Measurements from ENCODE around the gene OLFM2. TPM values are rescaled to one million over a fixed set of nuclear protein-coding genes. Genes with fewer than 3 reads are reported as not detected.
A peak's percentile ranks its signal among the peaks of the same experiment; 100 is the strongest.

OLFM2 gene
- polyA plus RNA-seq, 1 experiment, result 4.8 TPM

DNA sequence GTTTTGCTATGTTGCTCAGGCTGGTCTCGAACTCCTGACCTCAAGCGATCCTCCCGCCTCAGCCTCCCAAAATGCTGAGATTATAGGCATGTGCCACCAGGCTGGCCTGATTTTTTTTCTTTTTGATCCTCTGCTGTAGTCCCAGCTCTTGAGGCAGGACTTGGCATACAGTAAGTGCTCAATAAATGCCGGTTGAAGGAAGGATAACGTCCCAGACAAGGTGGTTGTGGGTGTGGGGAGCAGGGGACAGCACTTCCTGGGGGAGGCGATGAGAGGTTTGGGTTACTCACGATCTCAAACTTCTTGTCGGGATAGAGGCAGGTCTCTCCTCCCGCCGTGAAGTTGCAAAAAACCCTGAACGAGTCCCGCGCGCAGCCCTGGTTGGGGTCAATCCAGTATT, 29.7 kb upstream of the OLFM2 start:
- ChIA-PET CTCF (interaction anchor here (1.5 to 2.0 kb wide), 2 partner anchors 34 to 61 kb away, joined by 5 to 14 read pairs; no protein-coding TSS in a partner anchor), POLR2A (no interaction called here)
- DNase-seq (ENCODE audit: low read depth, low spot score), result no peak
- Histone ChIP-seq H3K4me3 (ENCODE audit: low read depth, low read length) (no peak overlapping the region), H3K27me3 (ENCODE audit: control insufficient read depth, insufficient read depth, low read length) (no peaks in the 10 kb centered on the region), H3K27ac (ENCODE audit: low read depth, low read length) (no peak overlapping the region), H3K9me3 (ENCODE audit: control insufficient read depth, insufficient read depth, low read length) (no peaks in the 10 kb centered on the region)
- TF ChIP-seq, protein P1, sequence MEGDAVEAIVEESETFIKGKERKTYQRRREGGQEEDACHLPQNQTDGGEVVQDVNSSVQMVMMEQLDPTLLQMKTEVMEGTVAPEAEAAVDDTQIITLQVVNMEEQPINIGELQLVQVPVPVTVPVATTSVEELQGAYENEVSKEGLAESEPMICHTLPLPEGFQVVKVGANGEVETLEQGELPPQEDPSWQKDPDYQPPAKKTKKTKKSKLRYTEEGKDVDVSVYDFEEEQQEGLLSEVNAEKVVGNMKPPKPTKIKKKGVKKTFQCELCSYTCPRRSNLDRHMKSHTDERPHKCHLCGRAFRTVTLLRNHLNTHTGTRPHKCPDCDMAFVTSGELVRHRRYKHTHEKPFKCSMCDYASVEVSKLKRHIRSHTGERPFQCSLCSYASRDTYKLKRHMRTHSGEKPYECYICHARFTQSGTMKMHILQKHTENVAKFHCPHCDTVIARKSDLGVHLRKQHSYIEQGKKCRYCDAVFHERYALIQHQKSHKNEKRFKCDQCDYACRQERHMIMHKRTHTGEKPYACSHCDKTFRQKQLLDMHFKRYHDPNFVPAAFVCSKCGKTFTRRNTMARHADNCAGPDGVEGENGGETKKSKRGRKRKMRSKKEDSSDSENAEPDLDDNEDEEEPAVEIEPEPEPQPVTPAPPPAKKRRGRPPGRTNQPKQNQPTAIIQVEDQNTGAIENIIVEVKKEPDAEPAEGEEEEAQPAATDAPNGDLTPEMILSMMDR (IDR thresholded peaks at IDR 0.05; ENCODE audit: low read depth, low read length), result no peak

DNA sequence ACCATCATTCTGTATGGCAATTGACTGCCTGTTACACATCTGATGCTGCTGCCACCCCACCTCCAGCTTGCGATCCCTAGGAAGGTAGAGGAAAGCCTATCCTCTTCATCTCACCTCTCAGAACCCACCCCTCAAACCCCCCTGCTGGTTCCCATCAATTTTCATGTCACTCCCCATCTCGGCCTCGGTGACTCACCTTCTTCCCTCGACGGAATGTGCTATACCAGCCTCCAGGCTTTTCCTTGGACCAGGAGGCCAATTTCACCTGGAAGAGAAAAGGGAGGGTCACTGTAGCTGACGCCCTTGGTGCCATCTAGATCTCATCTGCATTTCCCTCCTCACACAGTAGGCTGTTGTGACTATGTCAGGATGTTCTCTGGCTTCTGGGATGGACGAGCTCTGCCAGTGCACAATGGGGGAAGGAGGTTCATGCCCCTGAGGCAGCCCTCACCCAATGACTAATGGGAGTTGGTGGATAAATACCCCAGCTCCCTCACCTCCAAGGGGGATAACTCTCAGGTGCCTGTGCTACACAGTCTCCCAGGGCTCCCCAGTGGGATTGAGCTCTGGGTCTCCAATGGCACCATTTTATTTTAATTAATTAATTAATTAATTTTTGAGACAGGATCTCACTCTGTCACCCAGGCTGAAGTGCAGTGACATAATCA, 26.4 kb upstream of the OLFM2 start:
- DNase-seq (ENCODE audit: low read depth, low spot score), result no peak
- POLR2A ChIA-PET, result no interaction called here
- Histone ChIP-seq H3K4me3 (ENCODE audit: low read depth, low read length) (no peak overlapping the region), H3K27me3 (ENCODE audit: control insufficient read depth, insufficient read depth, low read length) (no peaks in the 10 kb centered on the region), H3K9me3 (ENCODE audit: control insufficient read depth, insufficient read depth, low read length) (no peaks in the 10 kb centered on the region; the same call in 1 of the 2 replicates), H3K27ac (ENCODE audit: low read depth, low read length) (no peak overlapping the region)
- TF ChIP-seq, protein P1 (IDR thresholded peaks at IDR 0.05; ENCODE audit: low read depth, low read length), result no peak
- CTCF ChIA-PET, result interaction anchor here (0.7 to 2.2 kb wide), 3 partner anchors 10 to 37 kb away, joined by 3 to 9 read pairs (median 6); no protein-coding TSS in a partner anchor

DNA sequence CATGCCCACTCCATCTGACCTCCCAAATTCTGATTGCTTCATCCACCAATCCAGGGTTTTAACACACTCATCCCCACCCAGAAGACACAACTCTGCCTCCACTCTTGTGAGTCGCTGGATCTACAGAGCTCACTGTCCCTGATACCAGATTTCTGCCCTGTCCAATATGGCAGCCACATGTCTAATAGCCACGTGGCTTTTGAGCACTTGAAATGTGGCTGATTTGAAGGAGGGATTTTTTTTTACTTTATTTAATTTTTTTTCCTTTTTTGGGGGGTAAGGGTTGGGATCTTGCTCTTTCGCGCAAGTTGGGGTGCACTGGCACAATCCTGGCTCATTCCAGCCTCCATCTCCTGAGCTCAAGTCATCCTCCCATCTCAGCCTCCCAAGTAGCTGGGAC, 24.8 kb upstream of the OLFM2 start:
- Histone ChIP-seq H3K9me3 (ENCODE audit: control insufficient read depth, insufficient read depth, low read length) (no peaks in the 10 kb centered on the region; the same call in 1 of the 2 replicates), H3K27ac (ENCODE audit: low read depth, low read length) (no peak overlapping the region), H3K27me3 (ENCODE audit: control insufficient read depth, insufficient read depth, low read length) (no peaks in the 10 kb centered on the region), H3K4me3 (ENCODE audit: low read depth, low read length) (no peak overlapping the region)
- CTCF ChIA-PET, result interaction anchor here (1.1 kb wide), 1 partner anchor 39 kb away, joined by 4 read pairs; no protein-coding TSS in a partner anchor
- POLR2A ChIA-PET, result no interaction called here
- TF ChIP-seq, protein P1 (IDR thresholded peaks at IDR 0.05; ENCODE audit: low read depth, low read length), result no peak
- no peak for DNase-seq (ENCODE audit: low read depth, low spot score)

DNA sequence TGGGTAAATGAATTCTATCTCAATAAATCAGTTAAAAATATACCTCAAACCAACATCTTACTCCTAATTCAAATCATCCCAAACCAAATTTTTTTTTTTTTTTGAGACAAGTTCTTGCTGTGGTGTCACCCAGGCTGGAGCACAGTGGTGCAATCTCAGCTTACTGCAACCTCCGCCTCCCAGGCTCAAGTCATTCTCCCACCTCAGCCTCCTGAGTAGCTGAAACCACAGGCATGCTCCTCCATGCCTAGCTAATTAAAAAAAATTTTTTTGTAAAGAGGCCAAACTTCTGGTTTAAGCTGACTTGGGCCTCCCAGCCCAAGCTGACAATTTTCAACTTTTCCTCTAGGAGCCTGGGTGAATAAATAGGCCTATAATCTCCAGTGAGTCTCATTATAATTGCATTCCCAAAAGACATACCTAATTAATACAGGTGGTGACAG, 22.1 kb upstream of the OLFM2 start:
- ChIA-PET POLR2A (interaction anchor here (0.6 to 0.9 kb wide), 5 partner anchors 8 to 387 kb away, joined by 3 to 6 read pairs (median 4); no protein-coding TSS in a partner anchor), CTCF (interaction anchor here (0.6 to 2.3 kb wide), 4 partner anchors 10 to 292 kb away, joined by 3 to 27 read pairs (median 6); no protein-coding TSS in a partner anchor)
- TF ChIP-seq, protein P1 (IDR thresholded peaks at IDR 0.05; ENCODE audit: low read depth, low read length), result no peak
- peak; percentile 69 for DNase-seq (ENCODE audit: low read depth, low spot score)
- Histone ChIP-seq H3K27ac (ENCODE audit: low read depth, low read length) (no peak overlapping the region), H3K27me3 (ENCODE audit: control insufficient read depth, insufficient read depth, low read length) (no peaks in the 10 kb centered on the region), H3K4me3 (ENCODE audit: low read depth, low read length) (no peak overlapping the region), H3K9me3 (ENCODE audit: control insufficient read depth, insufficient read depth, low read length) (no peaks in the 10 kb centered on the region; the same call in 1 of the 2 replicates)

DNA sequence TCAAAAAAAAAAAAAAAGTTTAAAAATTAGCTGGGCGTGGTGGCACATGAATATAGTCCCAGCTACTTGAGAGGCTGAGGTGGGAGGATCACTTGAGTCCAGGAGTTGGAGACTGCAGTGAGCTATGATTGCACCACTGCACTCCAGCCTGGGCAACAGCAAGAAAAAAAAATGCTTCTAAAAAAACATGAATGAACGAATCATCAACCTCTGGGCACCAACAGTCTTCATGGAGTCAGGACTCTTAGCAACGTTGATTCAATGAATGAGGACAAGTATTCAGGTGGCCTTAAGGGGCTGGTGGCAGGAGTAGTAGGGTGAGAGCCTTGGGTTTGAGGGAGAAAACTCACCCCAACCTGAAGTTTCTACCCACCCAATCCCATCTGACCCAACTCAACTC, 20.6 kb upstream of the OLFM2 start:
- POLR2A ChIA-PET, result no interaction called here
- DNase-seq (ENCODE audit: low read depth, low spot score), result no peak
- H3K4me3 ChIP-seq (ENCODE audit: low read depth, low read length), result no peak overlapping the region

More for the DNA sequence above, 20.6 kb upstream of the OLFM2 start:
- CTCF ChIA-PET, result interaction anchor here (0.6 to 2.3 kb wide), 2 partner anchors 11 to 44 kb away, joined by 5 to 27 read pairs; no protein-coding TSS in a partner anchor
- Histone ChIP-seq H3K27ac (ENCODE audit: low read depth, low read length) (no peak overlapping the region), H3K9me3 (ENCODE audit: control insufficient read depth, insufficient read depth, low read length) (no peaks in the 10 kb centered on the region; the same call in 1 of the 2 replicates), H3K27me3 (ENCODE audit: control insufficient read depth, insufficient read depth, low read length) (no peaks in the 10 kb centered on the region)
- TF ChIP-seq, protein P1 (IDR thresholded peaks at IDR 0.05; ENCODE audit: low read depth, low read length), result no peak
